Activated CD8-positive, alpha-beta memory T cell treated with anti-CD3 and anti-CD28 coated beads, Interleukin-2, amount 10 ng/mL, durations not matched to agents 7 days and 5 days (primary cell): ENCODE data around the gene GID4. TPM values are rescaled to one million over a fixed set of nuclear protein-coding genes. Genes with fewer than 3 reads are reported as not detected.

Source experiments
- ATAC-seq: fragments of 150-1000 bp; cut with Tn5 transposase; one replicate; pipeline ENCODE4 v1.10.0; 2021; ENCODE audit warnings: moderate library complexity
- CTCF ChIA-PET: fragments of 350-600 bp; sonication (Branson Sonifier 250); formaldehyde crosslinking; loops from one replicate; lab custom pipeline; 2021; ENCODE audit warnings: antibody characterized with exemption; lab: Charles Lee
- DNase-seq: peaks from one replicate; pipeline ENCODE4 v3.0.0-alpha.2; 2020
- H3K27ac Mint-ChIP-seq: one replicate; pipeline ENCODE4 v1.8.0; 2021; ENCODE audit warnings: mild to moderate bottlenecking, mixed read lengths
- H3K27me3 Mint-ChIP-seq: one replicate; pipeline ENCODE4 v1.8.0; 2021; ENCODE audit warnings: mixed read lengths
- H3K36me3 Mint-ChIP-seq: one replicate; pipeline ENCODE4 v1.8.0; 2021; ENCODE audit warnings: mild to moderate bottlenecking, mixed read lengths
- H3K4me1 Mint-ChIP-seq: one replicate; pipeline ENCODE4 v1.8.0; 2021; ENCODE audit warnings: mixed read lengths
- H3K4me3 Mint-ChIP-seq: one replicate; pipeline ENCODE4 v1.8.0; 2021; ENCODE audit warnings: mild to moderate bottlenecking, moderate library complexity, mixed read lengths
- H3K9me3 Mint-ChIP-seq: one replicate; pipeline ENCODE4 v1.8.0; 2022; ENCODE audit warnings: low read depth, mixed read lengths
- total RNA-seq, 2 experiments: library from RNA; stranded (reverse); gene quantifications; one replicate each; pipeline ENCODE4 v1.2.3, GENCODE V29; 2021

The GID4 gene
- total RNA-seq, 2 experiments from 2014 or later = 8.7 to 11.0 TPM

DNA sequence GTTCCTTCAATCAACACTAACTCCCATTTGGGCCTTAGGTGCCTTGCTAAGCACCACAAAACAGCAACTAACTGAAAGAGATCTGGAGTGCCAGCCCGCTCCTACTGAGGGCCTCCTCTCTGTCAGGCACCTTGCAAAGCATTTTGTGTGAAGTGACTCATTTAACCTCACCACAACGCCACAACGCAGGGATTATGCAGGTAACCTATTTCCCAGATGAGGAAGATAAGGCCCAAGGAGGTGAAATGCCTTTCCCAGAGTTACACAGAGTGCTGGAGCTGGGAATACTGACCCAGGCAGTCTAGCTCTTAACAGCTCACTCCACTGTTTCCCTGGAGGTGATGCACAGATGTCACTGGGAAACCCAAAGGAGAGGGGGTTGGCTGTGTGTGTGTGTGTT, 33.7 kb upstream of the GID4 start:
- H3K27ac Mint-ChIP-seq = no peak overlapping the region
- DNase-seq (no peak), ATAC-seq (peak; percentile 27)
- CTCF ChIA-PET = no interaction called here
- no peaks in the 10 kb centered on the region for H3K9me3 Mint-ChIP-seq
- H3K36me3 Mint-ChIP-seq = no peaks in the 10 kb centered on the region
- peaks cover 8% of the 10 kb centered on the region for H3K4me1 Mint-ChIP-seq
- H3K4me3 Mint-ChIP-seq = no peak overlapping the region
- no peaks in the 10 kb centered on the region for H3K27me3 Mint-ChIP-seq

DNA sequence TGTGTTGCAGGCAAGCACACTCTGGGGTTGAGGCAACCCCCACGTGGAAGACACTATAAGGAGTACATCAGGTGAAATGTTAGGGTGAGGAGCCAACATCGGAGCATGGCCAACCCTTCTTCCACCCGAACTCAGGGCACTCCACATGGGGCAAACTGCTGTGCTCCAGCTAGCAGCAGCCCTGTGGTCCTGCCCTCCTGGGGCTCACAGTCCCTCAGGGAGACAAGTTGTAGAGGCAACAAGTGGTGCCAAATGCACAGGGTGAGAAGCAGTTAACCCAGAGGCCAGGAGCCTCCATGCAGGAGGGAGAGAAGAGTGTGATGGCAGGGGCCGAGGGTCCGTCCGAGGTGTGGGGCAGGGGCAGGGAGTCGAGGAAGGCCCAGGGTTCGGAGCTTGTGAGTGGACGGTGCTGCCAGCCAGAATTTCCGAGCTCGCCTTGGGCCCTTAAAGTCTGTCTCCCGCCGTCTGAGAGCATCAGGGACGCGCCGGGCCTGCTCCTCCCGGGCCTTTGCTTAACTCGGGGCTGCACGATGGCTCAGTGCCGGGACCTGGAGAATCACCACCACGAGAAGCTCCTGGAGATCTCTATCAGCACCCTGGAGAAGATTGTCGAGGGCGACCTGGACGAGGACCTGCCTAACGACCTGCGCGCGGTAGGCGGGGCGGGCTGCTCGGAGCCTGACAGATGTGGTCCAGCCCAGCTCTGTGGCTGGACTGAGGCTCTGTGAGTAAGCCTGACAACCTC, 32.5 kb upstream of the GID4 start:
- no peak overlapping the region for H3K4me3 Mint-ChIP-seq
- DNase-seq (no peak), ATAC-seq (no peak)
- H3K36me3 Mint-ChIP-seq = no peaks in the 10 kb centered on the region
- CTCF ChIA-PET = no interaction called here
- H3K4me1 Mint-ChIP-seq = peaks cover 8% of the 10 kb centered on the region
- no peaks in the 10 kb centered on the region for H3K27me3 Mint-ChIP-seq
- no peaks in the 10 kb centered on the region for H3K9me3 Mint-ChIP-seq
- no peak overlapping the region for H3K27ac Mint-ChIP-seq

DNA sequence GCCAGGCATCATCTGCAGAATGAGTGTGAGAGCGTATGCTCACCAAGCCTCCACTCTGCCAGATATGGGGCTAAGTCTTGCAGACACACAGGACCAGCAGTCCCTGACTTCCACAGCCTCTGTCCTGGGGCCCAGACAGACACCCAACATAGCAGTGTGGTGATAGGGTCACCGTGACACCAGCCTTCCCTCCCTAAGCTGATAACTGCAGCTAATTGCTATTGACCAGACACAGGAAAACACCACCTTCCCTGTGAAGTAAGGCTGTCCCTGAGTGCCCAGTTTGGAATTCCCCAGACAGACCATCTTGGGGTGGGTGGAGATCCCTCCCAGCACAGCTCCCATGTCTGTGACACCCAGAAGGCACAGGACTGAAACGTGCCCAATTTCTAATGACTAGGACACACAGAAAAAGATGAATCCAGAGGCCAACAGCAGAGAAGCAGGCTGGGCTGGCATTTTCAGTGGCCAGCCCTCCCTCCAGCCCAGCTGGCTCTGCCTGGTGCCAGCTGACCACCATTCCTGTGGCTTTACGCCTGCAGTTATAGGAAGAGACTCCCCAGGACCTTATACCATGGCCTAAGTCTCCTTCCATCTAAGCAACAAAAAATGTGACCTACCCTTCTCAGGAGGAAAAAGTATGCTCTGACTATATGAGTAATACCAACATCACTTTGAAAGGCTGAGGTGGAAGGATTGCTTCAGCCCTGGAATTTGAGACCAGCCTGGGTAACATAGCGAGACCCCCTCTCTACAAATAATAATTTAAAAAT, 30.5 kb upstream of the GID4 start:
- no peak overlapping the region for H3K27ac Mint-ChIP-seq
- no peak overlapping the region for H3K4me3 Mint-ChIP-seq
- no peaks in the 10 kb centered on the region for H3K27me3 Mint-ChIP-seq
- DNase-seq = no peak
- CTCF ChIA-PET = no interaction called here
- no peak for ATAC-seq
- peaks cover 8% of the 10 kb centered on the region for H3K4me1 Mint-ChIP-seq
- no peaks in the 10 kb centered on the region for H3K9me3 Mint-ChIP-seq
- peaks cover 3% of the 10 kb centered on the region for H3K36me3 Mint-ChIP-seq

DNA sequence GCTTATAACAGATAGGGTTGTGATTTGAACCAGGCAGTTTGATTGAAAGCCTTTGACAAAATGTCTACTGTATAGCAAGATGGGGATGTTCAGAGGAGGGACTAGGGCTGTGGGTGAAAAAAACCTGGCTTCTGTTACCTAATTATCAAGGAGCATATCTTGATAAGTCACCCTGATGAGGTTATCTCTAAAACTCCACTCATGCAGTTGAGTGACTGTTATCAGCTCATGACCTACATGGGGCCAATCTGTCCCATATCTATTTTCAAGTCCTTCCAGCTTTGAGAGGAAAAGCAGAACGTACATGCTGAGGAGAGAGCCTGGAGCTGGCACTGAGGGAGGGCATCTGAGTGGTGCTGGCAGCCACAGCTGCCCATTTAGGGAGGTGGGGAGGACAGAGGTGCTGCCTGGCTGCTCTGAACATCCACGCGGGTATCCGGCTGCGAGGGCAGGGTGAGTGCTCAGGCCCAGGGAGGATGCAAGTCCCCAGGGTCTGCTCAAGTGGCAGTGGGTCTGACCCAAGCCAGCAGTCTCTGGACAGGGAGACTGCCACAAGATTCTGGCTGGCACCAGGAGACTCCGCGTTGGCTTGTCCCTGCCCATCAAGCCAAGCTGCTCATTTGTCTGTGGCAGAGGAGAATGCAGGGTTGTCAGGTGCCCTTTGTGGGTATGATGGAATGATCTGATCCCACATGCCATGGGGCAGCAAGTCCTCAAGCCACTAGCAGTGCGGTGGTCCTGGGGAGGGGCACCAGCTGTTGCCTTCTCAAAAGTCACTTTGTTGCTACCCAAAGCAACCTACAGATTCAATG, 29.4 kb upstream of the GID4 start:
- CTCF ChIA-PET = no interaction called here
- Mint-ChIP-seq H3K4me1 (peaks cover 8% of the 10 kb centered on the region), H3K36me3 (peaks cover 3% of the 10 kb centered on the region), H3K9me3 (no peaks in the 10 kb centered on the region), H3K27me3 (no peaks in the 10 kb centered on the region), H3K4me3 (no peak overlapping the region), H3K27ac (no peak overlapping the region)
- ATAC-seq = no peak
- DNase-seq = no peak

DNA sequence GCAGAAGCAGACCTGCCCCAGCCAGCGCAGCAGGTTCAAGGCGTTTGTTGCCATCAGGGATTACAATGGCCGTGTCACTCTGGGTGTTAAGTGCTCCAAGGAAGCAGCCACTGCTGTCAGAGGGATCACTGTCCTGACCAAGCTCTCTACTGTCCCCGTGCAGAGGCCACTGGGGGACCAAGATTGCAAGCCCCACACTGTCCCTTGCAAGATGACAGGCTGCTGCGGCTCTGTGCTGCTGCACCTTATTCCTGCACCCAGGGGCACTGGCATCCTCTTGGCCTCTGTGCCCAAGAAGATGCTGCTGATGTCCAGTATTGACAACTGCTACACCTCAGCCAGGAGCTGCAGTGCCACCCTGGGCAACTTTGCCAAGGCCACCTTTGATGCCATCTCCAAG, 27.9 kb upstream of the GID4 start:
- H3K9me3 Mint-ChIP-seq = no peaks in the 10 kb centered on the region
- DNase-seq = no peak
- H3K36me3 Mint-ChIP-seq = peaks cover 3% of the 10 kb centered on the region
- no peak for ATAC-seq
- no peak overlapping the region for H3K4me3 Mint-ChIP-seq
- no peaks in the 10 kb centered on the region for H3K4me1 Mint-ChIP-seq
- CTCF ChIA-PET = no interaction called here
- H3K27ac Mint-ChIP-seq = no peak overlapping the region
- no peaks in the 10 kb centered on the region for H3K27me3 Mint-ChIP-seq

DNA sequence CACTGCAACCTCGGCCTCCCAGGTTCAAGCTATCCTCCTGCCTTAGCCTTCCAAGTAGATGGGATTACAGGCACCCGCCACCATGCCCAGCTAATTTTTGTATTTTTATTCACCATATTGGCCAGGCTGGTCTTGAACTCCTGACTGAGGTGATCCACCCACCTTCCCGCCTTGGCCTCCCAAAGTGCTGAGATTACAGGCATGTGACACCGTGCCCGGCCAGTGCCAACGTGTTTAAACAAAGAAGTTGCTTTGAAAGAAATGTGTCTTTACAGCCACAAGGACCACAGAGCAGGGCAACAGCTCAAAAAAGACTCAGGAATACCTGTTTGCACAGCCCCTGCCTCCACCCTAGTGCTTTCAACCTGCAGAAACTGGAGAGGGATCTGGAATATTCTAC, 25.2 kb upstream of the GID4 start:
- H3K27ac Mint-ChIP-seq = no peak overlapping the region
- no peaks in the 10 kb centered on the region for H3K27me3 Mint-ChIP-seq
- H3K4me3 Mint-ChIP-seq = no peak overlapping the region
- CTCF ChIA-PET = no interaction called here
- H3K36me3 Mint-ChIP-seq = peaks cover 3% of the 10 kb centered on the region
- DNase-seq (no peak), ATAC-seq (no peak)
- no peaks in the 10 kb centered on the region for H3K4me1 Mint-ChIP-seq
- no peaks in the 10 kb centered on the region for H3K9me3 Mint-ChIP-seq

DNA sequence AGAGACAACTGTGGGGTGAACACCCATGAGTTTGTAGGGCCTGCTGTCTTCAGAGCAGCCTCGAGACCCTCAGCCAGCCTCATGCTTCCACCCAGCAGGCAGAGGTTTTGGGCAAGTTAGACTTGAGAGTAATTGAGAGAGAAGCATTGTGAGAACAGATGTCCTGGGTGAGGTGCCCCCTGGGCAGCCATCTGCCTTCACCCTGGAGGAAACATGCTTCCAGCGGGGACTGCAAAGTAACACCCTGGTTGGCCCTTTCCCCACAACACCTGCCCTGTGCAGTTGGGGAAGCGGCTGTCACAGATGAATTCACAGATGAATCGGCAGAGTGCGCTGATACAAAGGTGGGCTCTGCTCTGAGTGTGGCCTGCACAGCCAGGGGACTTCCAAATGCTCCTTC, 23.6 kb upstream of the GID4 start:
- H3K4me1 Mint-ChIP-seq = no peaks in the 10 kb centered on the region
- no peak overlapping the region for H3K4me3 Mint-ChIP-seq
- ATAC-seq (no peak), DNase-seq (no peak)
- peaks cover 3% of the 10 kb centered on the region for H3K36me3 Mint-ChIP-seq
- CTCF ChIA-PET = interaction anchor here (1.2 kb wide), 1 partner anchor 96 kb away, joined by 3 read pairs; no protein-coding TSS in a partner anchor
- H3K9me3 Mint-ChIP-seq = no peaks in the 10 kb centered on the region
- H3K27ac Mint-ChIP-seq = no peak overlapping the region
- no peaks in the 10 kb centered on the region for H3K27me3 Mint-ChIP-seq

DNA sequence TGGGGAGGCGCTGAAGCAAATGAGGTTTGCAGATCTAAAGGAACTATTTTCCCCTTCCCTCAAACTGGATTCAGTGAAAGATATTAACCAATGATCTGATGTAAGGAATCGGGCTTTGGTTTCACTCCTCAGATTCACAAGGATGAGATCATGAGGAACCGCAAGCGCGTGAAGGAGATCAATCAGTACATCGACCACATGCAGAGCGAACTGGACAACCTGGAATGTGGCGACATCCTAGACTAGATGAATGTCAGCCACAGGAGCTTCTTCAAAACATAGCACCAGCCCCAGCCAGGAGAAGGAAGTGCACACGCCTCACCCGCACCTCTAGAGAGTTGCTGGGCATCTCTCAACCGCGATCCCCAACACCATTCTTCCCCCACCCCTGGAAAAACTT, 22.8 kb upstream of the GID4 start:
- no peak overlapping the region for H3K4me3 Mint-ChIP-seq
- DNase-seq = no peak
- H3K27ac Mint-ChIP-seq = no peak overlapping the region
- no peak for ATAC-seq
- H3K36me3 Mint-ChIP-seq = peaks cover 3% of the 10 kb centered on the region
- no peaks in the 10 kb centered on the region for H3K27me3 Mint-ChIP-seq
- H3K9me3 Mint-ChIP-seq = no peaks in the 10 kb centered on the region
- H3K4me1 Mint-ChIP-seq = no peaks in the 10 kb centered on the region
- CTCF ChIA-PET = interaction anchor here (1.2 kb wide), 1 partner anchor 97 kb away, joined by 3 read pairs; no protein-coding TSS in a partner anchor

DNA sequence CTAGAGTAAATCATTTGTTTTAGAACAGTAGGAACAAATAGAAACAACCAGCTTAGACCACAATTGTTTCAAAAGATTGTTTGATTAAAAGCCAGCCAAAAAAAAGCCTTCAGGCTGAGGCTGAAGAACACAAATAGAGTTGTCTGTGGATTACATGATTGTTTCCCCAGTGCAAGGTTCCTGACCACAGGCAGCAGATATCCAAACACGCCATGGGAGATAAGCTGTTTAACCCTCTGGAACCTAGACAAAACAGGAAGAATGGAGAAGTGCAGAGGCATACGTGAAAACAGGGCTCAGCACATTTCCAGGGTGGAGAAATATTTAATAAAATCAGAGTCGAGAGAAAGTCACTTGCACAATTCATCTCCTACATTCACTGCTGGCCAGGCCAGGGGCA, 21.2 kb upstream of the GID4 start:
- H3K4me1 Mint-ChIP-seq = no peaks in the 10 kb centered on the region
- H3K36me3 Mint-ChIP-seq = no peaks in the 10 kb centered on the region
- CTCF ChIA-PET = no interaction called here
- DNase-seq = no peak
- no peak overlapping the region for H3K27ac Mint-ChIP-seq
- H3K4me3 Mint-ChIP-seq = no peak overlapping the region
- no peak for ATAC-seq
- H3K9me3 Mint-ChIP-seq = no peaks in the 10 kb centered on the region
- no peaks in the 10 kb centered on the region for H3K27me3 Mint-ChIP-seq

DNA sequence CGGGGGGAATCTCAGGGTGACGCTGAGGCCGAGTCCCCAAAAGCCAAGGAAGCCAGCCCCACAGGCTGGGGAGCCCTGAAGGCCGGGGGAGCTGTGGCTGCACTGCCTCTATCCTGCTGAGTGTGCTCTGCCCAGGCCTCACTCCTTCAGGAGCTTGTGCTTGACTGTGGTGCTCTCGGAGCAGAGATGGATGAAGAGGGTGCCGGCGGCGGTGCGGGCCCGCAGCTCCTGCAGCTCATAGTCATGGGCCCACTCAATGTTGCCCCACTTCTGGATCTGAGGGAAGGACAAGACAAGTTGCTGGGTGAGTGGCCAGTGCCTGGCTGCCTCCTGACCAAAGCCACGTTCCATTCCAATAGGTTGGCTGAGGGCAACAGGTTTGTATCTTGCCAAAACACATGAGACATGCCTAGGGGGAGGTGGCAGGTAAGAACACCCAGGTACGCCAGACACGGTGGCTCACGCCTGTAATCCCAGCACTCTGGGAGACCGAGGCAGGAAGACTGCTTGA, 20.7 kb upstream of the GID4 start:
- Mint-ChIP-seq H3K27me3 (no peaks in the 10 kb centered on the region), H3K9me3 (no peaks in the 10 kb centered on the region), H3K27ac (no peak overlapping the region), H3K4me3 (no peak overlapping the region), H3K4me1 (no peaks in the 10 kb centered on the region), H3K36me3 (no peaks in the 10 kb centered on the region)
- CTCF ChIA-PET = no interaction called here
- no peak for ATAC-seq
- no peak for DNase-seq

DNA sequence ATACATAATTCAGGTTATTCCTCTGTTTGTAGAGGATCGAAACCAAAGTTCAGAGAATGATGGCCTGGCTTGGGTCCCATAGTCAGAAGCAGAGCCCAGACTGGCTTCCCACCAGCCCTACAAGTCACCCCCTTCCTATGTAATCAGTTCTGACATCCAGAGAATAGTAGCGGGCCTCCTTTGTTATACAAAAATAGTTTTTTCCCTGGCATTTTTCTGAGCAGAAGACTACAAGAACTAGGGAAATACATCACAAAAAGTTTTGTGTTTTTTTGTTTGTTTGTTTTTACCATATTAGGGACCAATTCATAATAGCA, 19.4 kb upstream of the GID4 start:
- Mint-ChIP-seq H3K27me3 (no peaks in the 10 kb centered on the region), H3K4me1 (no peaks in the 10 kb centered on the region), H3K36me3 (no peaks in the 10 kb centered on the region), H3K27ac (no peak overlapping the region), H3K4me3 (no peak overlapping the region), H3K9me3 (no peaks in the 10 kb centered on the region)
- no peak for DNase-seq
- CTCF ChIA-PET = interaction anchor here (1.2 kb wide), 1 partner anchor 13 kb away, joined by 3 read pairs; no protein-coding TSS in a partner anchor
- ATAC-seq = no peak

DNA sequence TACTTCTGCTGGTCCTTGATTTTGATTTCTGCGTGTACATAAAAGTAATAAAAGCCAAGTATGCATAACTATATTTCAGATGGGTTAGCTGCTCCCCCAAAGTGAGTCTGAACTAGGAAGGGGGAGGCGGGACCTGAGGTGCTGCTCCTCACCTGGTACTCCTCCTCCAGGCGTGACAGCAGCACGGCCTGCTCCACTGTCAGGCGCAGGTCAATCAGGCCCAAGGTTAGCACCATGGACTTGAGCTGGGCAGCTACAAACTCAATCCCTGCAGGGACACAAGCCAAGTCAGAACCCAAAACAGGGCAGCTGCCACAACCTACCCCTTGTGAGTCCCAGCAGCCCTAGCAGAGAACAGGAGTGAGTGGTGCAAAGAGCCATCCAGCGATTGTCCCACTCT, 18.2 kb upstream of the GID4 start:
- Mint-ChIP-seq H3K36me3 (peaks cover 3% of the 10 kb centered on the region), H3K4me3 (no peak overlapping the region), H3K9me3 (no peaks in the 10 kb centered on the region), H3K27ac (no peak overlapping the region), H3K4me1 (peaks cover 11% of the 10 kb centered on the region), H3K27me3 (no peaks in the 10 kb centered on the region)
- ATAC-seq = no peak
- DNase-seq = no peak
- CTCF ChIA-PET = interaction anchor here (1.0 to 1.6 kb wide), 5 partner anchors 9 to 101 kb away, joined by 3 to 6 read pairs (median 3); no protein-coding TSS in a partner anchor

DNA sequence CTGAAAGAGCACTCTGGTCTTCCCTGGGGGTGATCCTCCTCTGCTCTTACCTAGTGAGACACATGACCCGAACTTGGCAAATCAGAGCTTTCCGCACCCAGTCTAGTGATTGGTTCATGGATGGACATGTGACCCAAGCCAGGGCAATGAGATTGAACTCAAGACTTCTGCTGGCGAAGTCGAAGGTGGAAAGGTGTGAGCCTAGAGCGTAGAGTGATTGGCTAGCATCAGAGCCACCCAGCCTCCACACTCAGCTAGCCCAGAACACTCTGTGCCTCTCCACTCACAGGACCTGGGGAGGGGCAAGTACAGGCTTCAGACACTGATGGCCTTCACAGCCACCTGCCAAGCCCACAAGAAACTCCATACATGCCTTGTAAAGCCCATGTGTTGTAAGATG, 17.8 kb upstream of the GID4 start:
- H3K4me1 Mint-ChIP-seq = peaks cover 15% of the 10 kb centered on the region
- no peak overlapping the region for H3K4me3 Mint-ChIP-seq
- ATAC-seq (no peak), DNase-seq (no peak)
- no peak overlapping the region for H3K27ac Mint-ChIP-seq
- H3K27me3 Mint-ChIP-seq = no peaks in the 10 kb centered on the region
- CTCF ChIA-PET = interaction anchor here (1.0 to 1.6 kb wide), 4 partner anchors 9 to 102 kb away, joined by 3 to 6 read pairs (median 4); no protein-coding TSS in a partner anchor
- H3K36me3 Mint-ChIP-seq = peaks cover 3% of the 10 kb centered on the region
- no peaks in the 10 kb centered on the region for H3K9me3 Mint-ChIP-seq
